Measurements from ENCODE around the gene CAPSL.

GRCh38 chr5:35919191-35919590 lies 19.2 kb downstream of the CAPSL start:
- TF ChIP-seq CTCF (IDR thresholded peaks at IDR 0.05; ENCODE audit: poor library complexity) (no peak), EZH2 (IDR thresholded peaks at IDR 0.05; ENCODE audit: borderline replicate concordance) (no peak), EZH2phosphoT487 (IDR thresholded peaks at IDR 0.05; ENCODE audit: low read depth, severe bottlenecking, unreplicated experiment) (no peak)
